A549 (cell line): ENCODE data around the gene PRC1.

Experiments
- CEBPB ChIP-seq, 2 experiments: fragments of >200 bp in 1 of 2; sonication (Bioruptor Twin) in 1 of 2; formaldehyde crosslinking in 1 of 2; IDR thresholded peaks; 2 replicates each; pipeline ENCODE4 v1.6.1; 2012 to 2016
- EP300 ChIP-seq, 2 experiments: fragments of >200 bp; sonication (Bioruptor Twin); formaldehyde crosslinking; IDR thresholded peaks; 2 replicates in 1 of 2; 3 replicates in 1 of 2; pipeline ENCODE4 v1.6.1; 2016 to 2017
- FOSL2 ChIP-seq, 2 experiments: fragments of 450-650 bp in 1 of 2; fragments of >200 bp in 1 of 2; sonication (Bioruptor Twin) in 1 of 2; formaldehyde crosslinking; IDR thresholded peaks; 2 replicates each; pipeline versions ENCODE4 v1.5.0 to v1.6.1; 2016 to 2020; ENCODE audit warnings: mild to moderate bottlenecking in 1 of 2, moderate library complexity in 1 of 2
- GATA3 ChIP-seq: IDR thresholded peaks from 2 replicates; pipeline ENCODE4 v1.6.1; 2012; ENCODE audit warnings: borderline replicate concordance
- NFE2L2 ChIP-seq: fragments of 150-350 bp; conservative IDR thresholded peaks from 2 replicates; pipeline ENCODE4 v1.6.1; 2014; ENCODE audit warnings: low read length
- POLR2A ChIP-seq: IDR thresholded peaks from 2 replicates; pipeline ENCODE4 v1.6.1; 2012; ENCODE audit warnings: mild to moderate bottlenecking, low read length

DNA sequence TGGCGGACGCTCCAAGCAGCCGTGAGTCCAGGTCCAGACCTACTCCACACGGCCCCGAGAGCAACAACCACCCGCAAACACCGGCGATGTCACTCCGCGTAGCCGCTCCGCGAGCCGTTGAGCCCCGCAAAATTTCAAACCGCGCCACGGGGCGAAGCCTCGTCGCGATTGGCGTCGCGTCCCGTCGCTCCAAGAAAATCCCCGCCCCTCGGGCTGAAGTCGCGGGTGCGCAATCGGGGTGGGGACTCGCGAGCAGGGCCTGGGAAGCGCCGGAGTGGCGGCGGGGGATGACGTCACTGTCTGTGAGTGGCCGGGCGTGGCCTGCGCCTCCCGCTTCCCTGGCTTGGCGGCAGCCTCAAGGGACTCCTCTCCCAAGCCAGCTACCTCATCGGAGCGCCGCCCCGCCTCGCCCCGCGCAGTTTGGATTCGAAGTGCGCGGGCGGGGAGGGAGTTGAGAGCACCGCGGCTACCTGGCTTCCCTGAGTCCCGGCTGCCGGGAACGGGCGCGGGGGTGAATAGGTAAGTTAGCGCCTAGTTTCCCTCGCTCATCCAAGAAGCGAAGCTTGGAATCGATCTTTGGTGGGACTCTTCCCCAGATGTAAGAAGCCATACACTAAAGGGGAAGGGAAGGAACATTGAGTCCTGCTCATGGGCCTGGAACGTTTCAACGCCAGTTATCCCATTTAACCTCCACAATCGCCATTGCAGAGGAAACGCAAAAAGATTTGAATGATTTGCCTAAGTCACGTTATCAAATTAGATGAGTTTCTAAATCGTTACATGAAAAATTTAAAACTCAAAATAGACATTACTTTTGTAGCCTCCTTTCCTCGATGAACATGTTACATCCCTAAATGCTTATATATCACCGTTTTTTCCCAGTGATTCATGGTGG lies at the start of gene PRC1:
- TF ChIP-seq CEBPB (IDR thresholded peaks at IDR 0.05) = peak in 1 of 2 experiments; percentile 50; a peak in 1 of 4 replicates
- TF ChIP-seq POLR2A = peak; percentile 74
- TF ChIP-seq FOSL2 (IDR thresholded peaks at IDR 0.05) = no peak
- peak; percentile 96 for TF ChIP-seq FOSL2 (CRISPR knock-in tag; IDR thresholded peaks at IDR 0.05)
- no peak for TF ChIP-seq NFE2L2
- TF ChIP-seq EP300 (IDR thresholded peaks at IDR 0.05) = no peak
- no peak for TF ChIP-seq GATA3
